RWPE1 (cell line): ENCODE data around the gene FRMD4B.
A peak's percentile ranks its signal among the peaks of the same experiment; 100 is the strongest.

Experiments
- CTCF ChIA-PET: fragments of 350-600 bp; sonication (Branson Sonifier 250); formaldehyde crosslinking; extraction: SDS; loops from one replicate; lab custom pipeline; 2021; lab: Yijun Ruan, JAX
- POLR2A ChIA-PET: fragments of 400-600 bp; formaldehyde crosslinking; extraction: SDS; loops from one replicate; lab custom pipeline; 2020; ENCODE audit warnings: antibody characterized with exemption; ENCODE audit not compliant: low non-redundant PET; lab: Yijun Ruan, JAX
- DNase-seq: peaks from one replicate; pipeline ENCODE4 v3.0.0; 2012; ENCODE audit warnings: low spot score
- H3K27ac ChIP-seq: fragments of 450-650 bp; 2 replicates; pipeline ENCODE4 v1.5.1; 2017
- TF ChIP-seq, protein P1 (sequence below): fragments of 450-650 bp; conservative IDR thresholded peaks from 2 replicates; pipeline ENCODE4 v1.5.1; 2017; ENCODE audit warnings: low read depth, mild to moderate bottlenecking

The FRMD4B gene

DNA sequence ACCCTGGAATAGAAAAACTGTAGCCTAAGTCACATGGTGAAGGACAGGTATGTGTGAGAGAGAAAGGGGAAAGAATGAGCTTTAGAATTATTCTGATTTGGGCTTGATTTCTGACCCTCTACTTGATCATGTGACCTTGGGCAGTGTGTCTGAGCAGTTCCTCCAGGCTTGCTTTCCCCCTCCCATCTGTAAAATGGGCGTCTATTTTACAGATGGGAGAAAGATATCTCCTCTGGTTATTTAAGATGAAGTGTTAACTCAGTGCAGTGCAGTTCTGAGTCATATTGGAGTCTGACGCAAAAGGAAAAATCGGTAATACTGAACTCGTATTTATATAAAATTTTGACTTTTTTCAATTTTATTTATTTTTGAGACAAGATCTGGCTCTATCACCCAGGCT, 225.4 kb downstream of the FRMD4B start:
- DNase-seq = no peak
- POLR2A ChIA-PET = no interaction called here
- TF ChIP-seq, protein P1, sequence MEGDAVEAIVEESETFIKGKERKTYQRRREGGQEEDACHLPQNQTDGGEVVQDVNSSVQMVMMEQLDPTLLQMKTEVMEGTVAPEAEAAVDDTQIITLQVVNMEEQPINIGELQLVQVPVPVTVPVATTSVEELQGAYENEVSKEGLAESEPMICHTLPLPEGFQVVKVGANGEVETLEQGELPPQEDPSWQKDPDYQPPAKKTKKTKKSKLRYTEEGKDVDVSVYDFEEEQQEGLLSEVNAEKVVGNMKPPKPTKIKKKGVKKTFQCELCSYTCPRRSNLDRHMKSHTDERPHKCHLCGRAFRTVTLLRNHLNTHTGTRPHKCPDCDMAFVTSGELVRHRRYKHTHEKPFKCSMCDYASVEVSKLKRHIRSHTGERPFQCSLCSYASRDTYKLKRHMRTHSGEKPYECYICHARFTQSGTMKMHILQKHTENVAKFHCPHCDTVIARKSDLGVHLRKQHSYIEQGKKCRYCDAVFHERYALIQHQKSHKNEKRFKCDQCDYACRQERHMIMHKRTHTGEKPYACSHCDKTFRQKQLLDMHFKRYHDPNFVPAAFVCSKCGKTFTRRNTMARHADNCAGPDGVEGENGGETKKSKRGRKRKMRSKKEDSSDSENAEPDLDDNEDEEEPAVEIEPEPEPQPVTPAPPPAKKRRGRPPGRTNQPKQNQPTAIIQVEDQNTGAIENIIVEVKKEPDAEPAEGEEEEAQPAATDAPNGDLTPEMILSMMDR = no peak
- H3K27ac ChIP-seq = no peak overlapping the region
- CTCF ChIA-PET = interaction anchor here (0.6 to 1.6 kb wide), 4 partner anchors 149 to 511 kb away, joined by 3 to 7 read pairs (median 4); no protein-coding TSS in a partner anchor

- TF ChIP-seq, protein P1 = no peak
- no peak overlapping the region for H3K27ac ChIP-seq
- no peak for DNase-seq
- ChIA-PET POLR2A (no interaction called here), CTCF (interaction anchor here (1.6 kb wide), 1 partner anchor 156 kb away, joined by 3 read pairs; no protein-coding TSS in a partner anchor)
Observed at GRCh38 chr3:69160107-69160506, 225.8 kb downstream of the FRMD4B start.

GRCh38 chr3:69149586-69149985, 236.3 kb downstream of the FRMD4B start:
- TF ChIP-seq, protein P1 = no peak
- no peak overlapping the region for H3K27ac ChIP-seq
- ChIA-PET CTCF (interaction anchor here (0.6 kb wide), 1 partner anchor 13 kb away, joined by 3 read pairs; no protein-coding TSS in a partner anchor), POLR2A (no interaction called here)
- DNase-seq = no peak

GRCh38 chr3:69145688-69146087, 240.2 kb downstream of the FRMD4B start:
- ChIA-PET POLR2A (no interaction called here), CTCF (interaction anchor here (1.8 kb wide), 1 partner anchor 24 kb away, joined by 5 read pairs; no protein-coding TSS in a partner anchor)
- H3K27ac ChIP-seq = no peak overlapping the region
- TF ChIP-seq, protein P1 = no peak
- DNase-seq = no peak

- no peak for DNase-seq
- CTCF ChIA-PET = interaction anchor here (1.8 kb wide), 1 partner anchor 23 kb away, joined by 5 read pairs; no protein-coding TSS in a partner anchor
- TF ChIP-seq, protein P1 = no peak
- POLR2A ChIA-PET = no interaction called here
- H3K27ac ChIP-seq = no peak overlapping the region
Observed at GRCh38 chr3:69144631-69145245, 241.2 kb downstream of the FRMD4B start.

GRCh38 chr3:69143612-69144011, 242.3 kb downstream of the FRMD4B start:
- DNase-seq = peak; percentile 37
- TF ChIP-seq, protein P1 = no peak
- ChIA-PET POLR2A (no interaction called here), CTCF (interaction anchor here (1.8 kb wide), 1 partner anchor 22 kb away, joined by 5 read pairs; no protein-coding TSS in a partner anchor)
- H3K27ac ChIP-seq = no peak overlapping the region
